Endodermal cell (in vitro differentiated cells): Measurements from ENCODE around the gene DDX27. TPM values are rescaled to one million over a fixed set of nuclear protein-coding genes. Genes with fewer than 3 reads are reported as not detected.
A peak's percentile ranks its signal among the peaks of the same experiment; 100 is the strongest.
"Not testable (repeated sequence)": the region's sequence is repeated elsewhere in the genome, so short reads cannot be mapped to it uniquely, and the experiment has no call there.

Source experiments
- DNase-seq: peaks from one replicate; pipeline ENCODE4 v3.0.0-alpha.2; 2017
- H3K27ac ChIP-seq: 2 replicates; pipeline ENCODE4 v1.5.1; 2013; ENCODE audit warnings: mild to moderate bottlenecking, low read depth, low read length, moderate library complexity
- H3K27me3 ChIP-seq: 2 replicates; pipeline ENCODE4 v1.6.1; 2013; ENCODE audit warnings: mild to moderate bottlenecking, low read length, moderate library complexity; ENCODE audit not compliant: insufficient read depth, control insufficient read depth, poor library complexity, severe bottlenecking
- H3K36me3 ChIP-seq: 2 replicates; pipeline ENCODE4 v1.7.0; 2013; ENCODE audit warnings: mild to moderate bottlenecking, low read length, moderate library complexity; ENCODE audit not compliant: control insufficient read depth, insufficient read depth
- H3K4me1 ChIP-seq: one replicate; pipeline ENCODE4 v1.7.0; 2013; ENCODE audit warnings: low read length; ENCODE audit not compliant: control insufficient read depth, insufficient read depth
- H3K4me3 ChIP-seq: 2 replicates; pipeline ENCODE4 v1.5.1; 2013; ENCODE audit warnings: mild to moderate bottlenecking, low read length, moderate library complexity
- H3K9ac ChIP-seq: 2 replicates; pipeline ENCODE4 v1.6.1; 2013; ENCODE audit warnings: mild to moderate bottlenecking, low read length, moderate library complexity; ENCODE audit not compliant: poor library complexity, severe bottlenecking; ENCODE audit errors: extremely low read depth
- H3K9me3 ChIP-seq: 2 replicates; pipeline ENCODE4 v1.6.1; 2013; ENCODE audit warnings: mild to moderate bottlenecking, low read length, moderate library complexity; ENCODE audit not compliant: control insufficient read depth
- H3K27ac Mint-ChIP-seq: 2 replicates; pipeline ENCODE4 v1.8.0; 2020; ENCODE audit warnings: mixed read lengths
- H3K27me3 Mint-ChIP-seq: 2 replicates; pipeline ENCODE4 v1.8.0; 2021; ENCODE audit warnings: mild to moderate bottlenecking, mixed read lengths; ENCODE audit not compliant: insufficient read depth
- H3K36me3 Mint-ChIP-seq: 2 replicates; pipeline ENCODE4 v1.8.0; 2020; ENCODE audit warnings: low read depth, mixed read lengths
- H3K4me1 Mint-ChIP-seq: 2 replicates; pipeline ENCODE4 v1.8.0; 2020; ENCODE audit warnings: mixed read lengths
- H3K4me3 Mint-ChIP-seq: 2 replicates; pipeline ENCODE4 v1.8.0; 2020; ENCODE audit warnings: mild to moderate bottlenecking, moderate library complexity, mixed read lengths
- H3K9me3 Mint-ChIP-seq: 2 replicates; pipeline ENCODE4 v1.8.0; 2020; ENCODE audit warnings: mild to moderate bottlenecking, mixed read lengths
- WGBS, 2 experiments: methylation state at CpG; one replicate each; pipeline versions ENCODE4 v1.1.5 to v1.1.7; 2013; ENCODE audit warnings: missing lambda C conversion rate in 2 of 2, mixed read lengths in 1 of 2; ENCODE audit not compliant: insufficient coverage in 1 of 2, insufficient read length in 1 of 2; 5-methylcytosine and 5-hydroxymethylcytosine counted together
- total RNA-seq, 2 donors: library from RNA; stranded (reverse); fragmentation: NEBNext Ultra II Directional in 1 of 2; extraction: Animal tissue kit (Norgen Biotek cat#: 25700) in 1 of 2; gene quantifications; 2 replicates in 1 of 2; 3 replicates in 1 of 2; pipeline ENCODE4 v1.2.1, GENCODE V29; 2021
- TF ChIP-seq, protein P1 (sequence below): fragments of 200-600 bp; sonication (generic); conservative IDR thresholded peaks from 2 replicates; pipeline ENCODE4 v1.5.0; 2021; ENCODE audit warnings: antibody characterized with exemption, mild to moderate bottlenecking

The DDX27 gene
- total RNA-seq, 2 donors from 2014 or later: 40.4 to 45.2 TPM

DNA sequence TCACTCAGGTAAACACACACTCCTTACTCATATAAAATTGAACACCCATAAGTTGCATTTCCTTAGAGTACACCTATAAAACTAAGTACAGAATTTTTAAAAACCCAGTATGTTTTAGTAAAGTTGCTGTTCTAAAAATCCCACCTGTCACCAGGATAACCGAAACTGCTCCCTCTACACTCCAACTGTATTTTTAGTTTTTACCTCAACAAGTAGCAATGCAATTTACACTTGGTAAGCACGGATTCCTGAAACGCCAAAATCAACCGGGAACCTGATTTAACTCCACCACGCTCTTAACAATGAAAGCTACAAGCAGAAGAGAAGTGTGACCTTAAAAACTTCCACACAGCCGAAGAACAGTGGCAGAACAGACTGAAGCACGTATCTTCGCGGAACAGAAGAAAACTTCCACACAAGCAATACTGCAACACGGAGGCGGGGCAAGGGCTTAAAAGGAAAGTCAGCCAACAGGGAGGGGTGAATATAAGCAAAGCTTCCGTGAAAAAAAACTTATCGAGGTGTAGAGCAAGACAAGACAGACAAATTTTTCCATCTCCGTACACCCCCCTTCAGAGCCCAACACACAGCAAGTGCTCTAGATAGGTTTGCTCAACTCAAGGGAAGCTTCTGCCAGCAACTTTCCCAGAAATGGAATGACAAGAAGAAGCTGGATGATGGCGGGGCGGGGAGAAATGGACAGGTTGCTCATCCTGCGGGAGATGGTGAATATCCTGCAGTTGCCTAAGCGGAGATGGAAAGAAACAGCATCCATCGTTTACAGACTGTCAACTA, 32.5 kb upstream of the DDX27 start:
- WGBS, 2 experiments: 18 to 22% methylated on average over 5 to 19 of the region's 19 CpGs
- H3K9ac ChIP-seq: peak overlapping the region; percentile 52
- peaks cover 1% of the 10 kb centered on the region for H3K36me3 Mint-ChIP-seq
- TF ChIP-seq, protein P1, sequence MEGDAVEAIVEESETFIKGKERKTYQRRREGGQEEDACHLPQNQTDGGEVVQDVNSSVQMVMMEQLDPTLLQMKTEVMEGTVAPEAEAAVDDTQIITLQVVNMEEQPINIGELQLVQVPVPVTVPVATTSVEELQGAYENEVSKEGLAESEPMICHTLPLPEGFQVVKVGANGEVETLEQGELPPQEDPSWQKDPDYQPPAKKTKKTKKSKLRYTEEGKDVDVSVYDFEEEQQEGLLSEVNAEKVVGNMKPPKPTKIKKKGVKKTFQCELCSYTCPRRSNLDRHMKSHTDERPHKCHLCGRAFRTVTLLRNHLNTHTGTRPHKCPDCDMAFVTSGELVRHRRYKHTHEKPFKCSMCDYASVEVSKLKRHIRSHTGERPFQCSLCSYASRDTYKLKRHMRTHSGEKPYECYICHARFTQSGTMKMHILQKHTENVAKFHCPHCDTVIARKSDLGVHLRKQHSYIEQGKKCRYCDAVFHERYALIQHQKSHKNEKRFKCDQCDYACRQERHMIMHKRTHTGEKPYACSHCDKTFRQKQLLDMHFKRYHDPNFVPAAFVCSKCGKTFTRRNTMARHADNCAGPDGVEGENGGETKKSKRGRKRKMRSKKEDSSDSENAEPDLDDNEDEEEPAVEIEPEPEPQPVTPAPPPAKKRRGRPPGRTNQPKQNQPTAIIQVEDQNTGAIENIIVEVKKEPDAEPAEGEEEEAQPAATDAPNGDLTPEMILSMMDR: no peak
- peak overlapping the region; percentile 79 for H3K27ac Mint-ChIP-seq
- H3K9me3 Mint-ChIP-seq: peaks cover 1% of the 10 kb centered on the region
- peak overlapping the region; percentile 87 for H3K4me3 Mint-ChIP-seq
- peaks cover 3% of the 10 kb centered on the region for H3K27me3 Mint-ChIP-seq
- H3K9me3 ChIP-seq: no peaks in the 10 kb centered on the region
- H3K27ac ChIP-seq: no peak overlapping the region
- DNase-seq: peak; percentile 58
- no peaks in the 10 kb centered on the region for H3K27me3 ChIP-seq
- H3K4me1 Mint-ChIP-seq: peaks cover 20% of the 10 kb centered on the region
- peak overlapping the region; percentile 92 for H3K4me3 ChIP-seq
- peaks cover 5% of the 10 kb centered on the region for H3K36me3 ChIP-seq
- H3K4me1 ChIP-seq: no peaks in the 10 kb centered on the region

DNA sequence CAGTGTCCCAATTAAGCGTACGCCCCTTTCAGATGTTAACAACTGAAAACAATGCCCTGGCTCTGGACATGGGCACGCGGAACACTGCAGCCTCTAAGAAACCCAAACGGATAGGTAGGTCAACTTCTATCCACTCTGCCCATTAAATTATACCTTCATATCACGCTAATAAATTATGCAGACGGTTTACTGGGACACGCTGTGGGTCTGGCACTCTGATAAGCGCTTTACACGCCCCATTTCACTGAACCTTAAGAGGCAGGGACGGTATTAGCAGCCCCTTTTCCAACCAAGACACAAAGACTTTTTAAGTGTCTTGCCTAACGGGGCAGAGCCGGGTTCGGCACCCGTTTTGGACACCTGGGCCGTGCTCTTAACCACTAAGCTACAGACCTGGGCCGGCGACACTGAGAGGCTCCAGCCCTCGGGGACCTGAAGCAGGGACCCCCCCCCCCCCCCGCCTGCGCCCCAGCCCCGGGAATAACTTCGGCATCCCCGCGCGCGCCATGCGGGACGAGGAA, 31.8 kb upstream of the DDX27 start:
- Histone ChIP-seq H3K4me1 (no peaks in the 10 kb centered on the region), H3K9me3 (no peaks in the 10 kb centered on the region), H3K4me3 (peak overlapping the region; percentile 92), H3K36me3 (peaks cover 5% of the 10 kb centered on the region), H3K27me3 (no peaks in the 10 kb centered on the region), H3K9ac (peak overlapping the region; percentile 52), H3K27ac (peak overlapping the region; percentile 76)
- H3K4me3 Mint-ChIP-seq: peak overlapping the region; percentile 87
- DNase-seq: peak; percentile 66
- peaks cover 3% of the 10 kb centered on the region for H3K27me3 Mint-ChIP-seq
- peaks cover 1% of the 10 kb centered on the region for H3K9me3 Mint-ChIP-seq
- TF ChIP-seq, protein P1: no peak
- peak overlapping the region; percentile 79 for H3K27ac Mint-ChIP-seq
- peaks cover 1% of the 10 kb centered on the region for H3K36me3 Mint-ChIP-seq
- 0% methylated on average over 10 to 27 of the region's 29 CpGs for WGBS, 2 experiments
- peaks cover 18% of the 10 kb centered on the region for H3K4me1 Mint-ChIP-seq

DNA sequence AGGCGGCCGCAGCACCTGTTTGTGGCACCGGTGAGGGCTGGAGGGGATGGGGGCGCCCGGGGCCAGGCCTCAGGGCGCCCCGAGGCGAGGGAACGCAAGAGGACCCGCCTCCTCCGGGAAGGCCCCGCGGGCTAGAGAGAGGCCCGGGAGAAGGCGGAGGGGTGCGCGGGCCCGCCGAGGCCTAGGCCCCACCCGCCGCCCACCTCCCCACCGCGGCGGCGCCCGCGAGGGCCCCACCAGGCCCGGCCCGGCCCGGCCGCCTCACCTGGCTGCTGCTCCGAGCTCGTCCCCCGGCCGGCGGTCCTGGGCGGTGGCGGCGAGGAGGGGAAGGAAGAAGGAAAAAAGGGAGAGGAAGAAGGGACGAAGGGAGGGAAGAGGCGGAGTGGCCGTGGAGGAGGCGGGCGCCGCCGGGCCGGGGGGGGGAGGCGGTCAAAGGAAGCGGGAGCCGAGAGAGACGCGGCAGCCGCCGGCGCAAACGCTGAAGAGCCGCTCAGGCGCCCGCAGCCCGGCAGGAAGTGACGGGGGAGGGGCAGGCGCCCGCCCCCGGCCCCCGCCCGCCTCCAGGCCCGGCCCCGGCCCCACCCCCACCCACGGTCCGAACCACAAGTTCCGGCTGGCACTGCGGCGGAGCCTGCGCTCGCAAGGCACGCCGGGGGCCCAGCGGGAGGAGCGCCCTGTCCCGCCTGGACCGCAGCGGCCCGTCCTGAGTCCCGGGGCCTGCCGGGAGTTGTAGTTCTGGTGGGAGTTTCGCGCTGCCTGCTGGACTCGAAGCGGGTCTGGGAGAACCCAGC, 31.2 kb upstream of the DDX27 start, which contains the start of gene STAU1:
Gene STAU1, minus strand, starts transcription at position 484 of the 791 bp plus-strand sequence. CDS start 22,133 bp downstream, outside the sequence.
- Histone ChIP-seq H3K4me1 (no peaks in the 10 kb centered on the region), H3K27ac (peak within 1 kb of the TSS; percentile 76), H3K4me3 (peak within 1 kb of the TSS; percentile 92), H3K9me3 (no peaks in the 10 kb centered on the region), H3K27me3 (no peaks in the 10 kb centered on the region), H3K36me3 (peaks cover 5% of the 10 kb centered on the region), H3K9ac (peak within 1 kb of the TSS; percentile 52)
- peak within 1 kb of the TSS; percentile 91 for H3K27ac Mint-ChIP-seq
- peaks cover 1% of the 10 kb centered on the region for H3K36me3 Mint-ChIP-seq
- peaks cover 1% of the 10 kb centered on the region for H3K9me3 Mint-ChIP-seq
- TF ChIP-seq, protein P1: no peak
- peak; percentile 98 for DNase-seq
- WGBS, 2 experiments: 0% methylated on average over 14 to 79 of the region's 89 CpGs
- H3K4me1 Mint-ChIP-seq: peaks cover 12% of the 10 kb centered on the region
- H3K4me3 Mint-ChIP-seq: peak within 1 kb of the TSS; percentile 87
- H3K27me3 Mint-ChIP-seq: peaks cover 3% of the 10 kb centered on the region

DNA sequence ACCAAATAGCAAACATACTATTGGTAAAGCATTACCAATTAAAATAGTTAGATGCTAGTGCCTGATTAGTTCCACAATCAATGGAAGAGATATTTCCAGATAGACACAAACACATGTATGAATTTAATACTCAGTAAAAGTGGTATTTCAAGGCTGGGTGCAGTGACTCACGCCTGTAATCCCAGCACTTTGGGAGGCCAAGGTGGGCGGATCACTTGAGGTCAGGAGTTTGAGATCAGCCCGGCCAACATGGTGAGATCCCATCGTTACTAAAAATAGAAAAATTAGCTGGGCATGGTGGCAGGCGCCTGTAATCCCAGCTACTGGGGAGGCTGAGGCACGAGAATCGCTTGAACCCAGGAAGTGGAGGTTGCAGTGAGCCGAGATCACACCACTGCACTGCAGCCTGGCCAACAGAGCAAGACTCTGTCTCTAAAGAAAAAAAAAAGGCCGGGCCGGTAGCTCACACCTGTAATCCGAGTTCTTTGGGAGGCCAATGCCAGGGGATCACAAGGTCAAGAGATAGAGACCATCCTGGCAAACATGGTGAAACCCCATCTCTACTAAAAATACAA, 26.2 kb upstream of the DDX27 start:
- H3K27me3 ChIP-seq, H3K9me3 ChIP-seq, H3K27ac ChIP-seq, H3K9me3 Mint-ChIP-seq, H3K36me3 Mint-ChIP-seq, H3K36me3 ChIP-seq, H3K4me1 Mint-ChIP-seq, H3K4me1 ChIP-seq, DNase-seq, H3K27me3 Mint-ChIP-seq, H3K9ac ChIP-seq, H3K27ac Mint-ChIP-seq, H3K4me3 Mint-ChIP-seq, H3K4me3 ChIP-seq: not testable (repeated sequence)
- WGBS, 2 experiments: 80% methylated on average over 11 of the region's 11 CpGs
